CD4-positive, alpha-beta T cell treated with Interleukin-4 for 1 hour (primary cell): ENCODE measurements around the gene HTR2A.

Source experiments
- DNase-seq, 2 donors: peaks; one replicate each; pipeline ENCODE4 v3.0.0-alpha.2; 2020 to 2022

Gene HTR2A

GRCh38 chr13:46896341-46897137 is at the start of gene HTR2A:
HTR2A (minus strand) TSS chr13:46897053; CDS start chr13:46895906, 1,147 bp downstream.
- no peak for DNase-seq

- DNase-seq = no peak
Observed at GRCh38 chr13:46936525-46936924, 39.7 kb upstream of the HTR2A start.

- no peak for DNase-seq
Observed at GRCh38 chr13:46934749-46935148, 37.9 kb upstream of the HTR2A start.

- DNase-seq = no peak
Observed at GRCh38 chr13:46926916-46927590, 30.2 kb upstream of the HTR2A start.

GRCh38 chr13:46925486-46925885 is 28.6 kb upstream of the HTR2A start:
- no peak for DNase-seq

- DNase-seq = no peak
Observed at GRCh38 chr13:46914341-46914740, 17.5 kb upstream of the HTR2A start.

GRCh38 chr13:46913757-46914156 is 16.9 kb upstream of the HTR2A start:
- DNase-seq = no peak

- DNase-seq = no peak
Observed at GRCh38 chr13:46909042-46909441, 12.2 kb upstream of the HTR2A start.

- DNase-seq = no peak
Observed at GRCh38 chr13:46908501-46908900, 11.6 kb upstream of the HTR2A start.

GRCh38 chr13:46906405-46906804 is 9.6 kb upstream of the HTR2A start:
- no peak for DNase-seq

GRCh38 chr13:46905249-46905648 is 8.4 kb upstream of the HTR2A start:
- DNase-seq = no peak

- DNase-seq = no peak
Observed at GRCh38 chr13:46903748-46904147, 6.9 kb upstream of the HTR2A start.

GRCh38 chr13:46901721-46902120 is 4.9 kb upstream of the HTR2A start:
- DNase-seq = no peak

- DNase-seq = no peak
Observed at GRCh38 chr13:46899801-46900200, 2.9 kb upstream of the HTR2A start.

- no peak for DNase-seq
Observed at GRCh38 chr13:46895381-46895780, 1.5 kb downstream of the HTR2A start.

- DNase-seq = no peak
Observed at GRCh38 chr13:46894568-46894967, 2.3 kb downstream of the HTR2A start.

GRCh38 chr13:46893798-46894560 is 2.9 kb downstream of the HTR2A start:
- peak; percentile 42 to 54 for DNase-seq

- no peak for DNase-seq
Observed at GRCh38 chr13:46893221-46893740, 3.6 kb downstream of the HTR2A start.

GRCh38 chr13:46885018-46885417 is 11.8 kb downstream of the HTR2A start:
- no peak for DNase-seq

GRCh38 chr13:46884531-46884930 is 12.3 kb downstream of the HTR2A start:
- no peak for DNase-seq

GRCh38 chr13:46881621-46882020 is 15.2 kb downstream of the HTR2A start:
- DNase-seq = no peak

GRCh38 chr13:46874006-46874405 is 22.8 kb downstream of the HTR2A start:
- DNase-seq = no peak

- no peak for DNase-seq
Observed at GRCh38 chr13:46871557-46871956, 25.3 kb downstream of the HTR2A start.
